H9 (cell line): ENCODE data around the gene PDE2A. TPM values are rescaled to one million over a fixed set of nuclear protein-coding genes. Genes with fewer than 3 reads are reported as not detected.

Source experiments
- DNase-seq: peaks from one replicate; pipeline ENCODE4 v3.0.0-alpha.2; 2017
- H2AFZ ChIP-seq: one replicate; pipeline ENCODE4 v1.6.1; 2013; ENCODE audit warnings: mild to moderate bottlenecking, low read length, control low read depth, moderate library complexity
- H2AK5ac ChIP-seq: 2 replicates; pipeline ENCODE4 v1.6.1; 2013; ENCODE audit warnings: low read length, control low read depth, mixed read lengths; ENCODE audit not compliant: insufficient read length
- H2BK120ac ChIP-seq: one replicate; pipeline ENCODE4 v1.6.1; 2013; ENCODE audit warnings: low read depth, mild to moderate bottlenecking, low read length, control low read depth, inconsistent platforms; ENCODE audit not compliant: poor library complexity, severe bottlenecking
- H2BK12ac ChIP-seq: 2 replicates; pipeline ENCODE4 v1.6.1; 2013; ENCODE audit warnings: low read length, control low read depth, mixed read lengths, low read depth; ENCODE audit not compliant: insufficient read length
- H2BK15ac ChIP-seq: 2 replicates; pipeline ENCODE4 v1.6.1; 2013; ENCODE audit warnings: low read depth, low read length, control low read depth
- H2BK20ac ChIP-seq: one replicate; pipeline ENCODE4 v1.6.1; 2013; ENCODE audit warnings: low read depth, mild to moderate bottlenecking, low read length, control low read depth, inconsistent platforms; ENCODE audit not compliant: poor library complexity, severe bottlenecking
- H2BK5ac ChIP-seq: 2 replicates; pipeline ENCODE4 v1.6.1; 2013; ENCODE audit warnings: low read length, control low read depth, mixed read lengths; ENCODE audit not compliant: insufficient read length
- H3K14ac ChIP-seq: 2 replicates; pipeline ENCODE4 v1.6.1; 2013; ENCODE audit warnings: low read length, control low read depth; ENCODE audit not compliant: insufficient read depth
- H3K18ac ChIP-seq: 2 replicates; pipeline ENCODE4 v1.6.1; 2013; ENCODE audit warnings: low read depth, mild to moderate bottlenecking, mixed read lengths, low read length, control low read depth; ENCODE audit not compliant: insufficient read length
- H3K23ac ChIP-seq: 2 replicates; pipeline ENCODE4 v1.6.1; 2013; ENCODE audit warnings: low read length, control low read depth, mixed read lengths, low read depth; ENCODE audit not compliant: insufficient read length
- H3K23me2 ChIP-seq: 2 replicates; pipeline ENCODE4 v1.6.1; 2013; ENCODE audit warnings: low read depth, mild to moderate bottlenecking, mixed read lengths, low read length, control low read depth; ENCODE audit not compliant: insufficient read length, poor library complexity, severe bottlenecking
- H3K27ac ChIP-seq: 2 replicates; pipeline ENCODE4 v1.5.1; 2013; ENCODE audit warnings: low read length, control low read depth, mixed read lengths, low read depth; ENCODE audit not compliant: insufficient read length
- H3K27me3 ChIP-seq: 2 replicates; pipeline ENCODE4 v1.6.1; 2013; ENCODE audit warnings: low read length, control low read depth, inconsistent platforms; ENCODE audit not compliant: insufficient read depth
- H3K4ac ChIP-seq: 2 replicates; pipeline ENCODE4 v1.6.1; 2013; ENCODE audit warnings: low read depth, mild to moderate bottlenecking, control low read depth, inconsistent platforms, low read length, moderate library complexity
- H3K4me1 ChIP-seq: 2 replicates; pipeline ENCODE4 v1.6.1; 2013; ENCODE audit warnings: low read length, control low read depth, inconsistent platforms; ENCODE audit not compliant: insufficient read depth
- H3K4me2 ChIP-seq: 2 replicates; pipeline ENCODE4 v1.6.1; 2013; ENCODE audit warnings: low read length, control low read depth, mixed read lengths; ENCODE audit not compliant: insufficient read length, insufficient read depth
- H3K56ac ChIP-seq: 2 replicates; pipeline ENCODE4 v1.6.1; 2013; ENCODE audit warnings: low read depth, mild to moderate bottlenecking, mixed read lengths, low read length, control low read depth; ENCODE audit not compliant: insufficient read length
- H3K79me1 ChIP-seq: 2 replicates; pipeline ENCODE4 v1.6.1; 2013; ENCODE audit warnings: low read depth, mild to moderate bottlenecking, moderate library complexity, low read length, control low read depth, inconsistent platforms; ENCODE audit not compliant: insufficient read depth, poor library complexity, severe bottlenecking
- H3K79me2 ChIP-seq: 2 replicates; pipeline ENCODE4 v1.6.1; 2013; ENCODE audit warnings: low read length, control low read depth, inconsistent platforms; ENCODE audit not compliant: insufficient read depth
- H3K9ac ChIP-seq: 2 replicates; pipeline ENCODE4 v1.6.1; 2013; ENCODE audit warnings: low read length, control low read depth, mixed read lengths; ENCODE audit not compliant: insufficient read length; ENCODE audit errors: extremely low read depth
- H3K9me3 ChIP-seq: one replicate; pipeline ENCODE4 v1.6.1; 2013; ENCODE audit warnings: low read depth, low read length, inconsistent platforms; ENCODE audit not compliant: control insufficient read depth
- H3T11ph ChIP-seq: one replicate; pipeline ENCODE4 v1.6.1; 2013; ENCODE audit warnings: mild to moderate bottlenecking, low read length, control low read depth, inconsistent platforms
- H4K20me1 ChIP-seq: one replicate; pipeline ENCODE4 v1.6.1; 2013; ENCODE audit not compliant: control insufficient read depth, insufficient read length, insufficient read depth
- H4K5ac ChIP-seq: 2 replicates; pipeline ENCODE4 v1.6.1; 2013; ENCODE audit warnings: low read depth, mild to moderate bottlenecking, mixed read lengths, low read length, control low read depth; ENCODE audit not compliant: insufficient read length
- H4K8ac ChIP-seq: replicated peaks from 2 replicates; pipeline ENCODE4 v1.6.1; 2013; ENCODE audit warnings: low read length, control low read depth, mixed read lengths, low read depth; ENCODE audit not compliant: insufficient read length
- H4K91ac ChIP-seq: 2 replicates; pipeline ENCODE4 v1.6.1; 2013; ENCODE audit warnings: low read depth, mild to moderate bottlenecking, moderate library complexity, mixed read lengths, low read length, control low read depth; ENCODE audit not compliant: insufficient read length
- H3K27ac Mint-ChIP-seq, 3 experiments: 2 replicates in 2 of 3; 3 replicates in 1 of 3; pipeline ENCODE4 v1.8.0; 2020 to 2021; ENCODE audit warnings: mixed read lengths in 3 of 3, mild to moderate bottlenecking in 1 of 3, moderate library complexity in 1 of 3
- H3K27me3 Mint-ChIP-seq: 2 replicates; pipeline ENCODE4 v1.8.0; 2021; ENCODE audit warnings: low read depth, mild to moderate bottlenecking, moderate library complexity, mixed read lengths
- H3K36me3 Mint-ChIP-seq, 3 experiments: 2 replicates in 2 of 3; 3 replicates in 1 of 3; pipeline ENCODE4 v1.8.0; 2020 to 2021; ENCODE audit warnings: low read depth in 3 of 3, mixed read lengths in 3 of 3; ENCODE audit not compliant: insufficient read depth in 1 of 3
- H3K4me1 Mint-ChIP-seq, 2 experiments: 2 replicates each; pipeline ENCODE4 v1.8.0; 2020; ENCODE audit warnings: mixed read lengths in 2 of 2
- H3K4me3 Mint-ChIP-seq, 2 experiments: 2 replicates in 1 of 2; 3 replicates in 1 of 2; pipeline ENCODE4 v1.8.0; 2020 to 2021; ENCODE audit warnings: mild to moderate bottlenecking in 2 of 2, mixed read lengths in 2 of 2, moderate library complexity in 1 of 2
- H3K9me3 Mint-ChIP-seq, 2 experiments: 2 replicates in 1 of 2; 3 replicates in 1 of 2; pipeline ENCODE4 v1.8.0; 2020; ENCODE audit warnings: mild to moderate bottlenecking in 2 of 2, mixed read lengths in 2 of 2, moderate library complexity in 1 of 2
- WGBS: extraction: QIAGEN DNeasy Blood & Tissue Kit; methylation state at CpG from one replicate; pipeline ENCODE4 v1.1.7; 2013; ENCODE audit warnings: missing lambda C conversion rate, low lambda C conversion rate, mixed read lengths; ENCODE audit not compliant: insufficient read length; ENCODE audit errors: extremely low coverage; 5-methylcytosine and 5-hydroxymethylcytosine counted together
- total RNA-seq: library from RNA; stranded (reverse); gene quantifications from 2 replicates; pipeline ENCODE4 v1.2.1, GENCODE V29; 2021
- TF ChIP-seq, protein P1 (sequence below): fragments of 200-600 bp; sonication (generic); conservative IDR thresholded peaks from 3 replicates; pipeline ENCODE4 v1.8.0; 2021; ENCODE audit warnings: antibody characterized with exemption, mild to moderate bottlenecking

Gene PDE2A
- total RNA-seq, 1 experiment from 2014 or later = 3.4 TPM

DNA sequence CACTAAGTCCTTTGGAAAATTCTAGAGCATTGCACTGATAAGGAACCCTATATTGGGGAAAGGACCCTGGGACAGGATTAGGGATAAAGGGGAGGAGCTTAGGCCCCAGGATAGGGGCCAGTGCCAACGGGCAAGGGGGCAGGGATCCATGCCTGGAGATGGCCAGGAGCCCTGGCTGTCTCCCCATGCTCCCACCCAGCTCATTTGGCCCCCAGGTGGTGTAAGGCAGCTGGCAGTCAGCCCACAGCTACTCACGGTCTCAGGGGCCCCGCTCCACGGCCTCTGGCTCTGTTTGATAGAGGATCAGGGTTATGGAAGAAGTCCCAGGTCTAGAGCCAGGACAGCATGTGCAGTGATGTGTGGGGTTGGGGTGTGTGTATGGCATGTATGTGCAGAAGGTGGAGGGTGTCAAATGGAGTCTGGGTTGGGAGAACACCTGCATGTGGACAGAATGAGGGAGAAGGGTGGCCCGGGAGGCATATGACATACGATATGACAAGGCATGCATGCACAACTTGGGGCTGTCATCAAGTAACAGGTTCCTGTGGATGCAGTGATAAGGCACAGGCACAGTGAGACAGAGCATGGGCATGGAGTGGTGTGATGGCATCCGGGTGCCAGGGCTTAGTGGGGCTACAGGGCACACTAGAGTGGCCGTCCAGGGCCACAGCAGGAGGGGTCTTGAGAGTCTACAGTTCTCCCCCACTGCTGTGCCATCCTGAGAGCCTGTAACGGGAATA lies 18.4 kb upstream of the PDE2A start:
- H2AK5ac ChIP-seq = no peak overlapping the region
- TF ChIP-seq, protein P1, sequence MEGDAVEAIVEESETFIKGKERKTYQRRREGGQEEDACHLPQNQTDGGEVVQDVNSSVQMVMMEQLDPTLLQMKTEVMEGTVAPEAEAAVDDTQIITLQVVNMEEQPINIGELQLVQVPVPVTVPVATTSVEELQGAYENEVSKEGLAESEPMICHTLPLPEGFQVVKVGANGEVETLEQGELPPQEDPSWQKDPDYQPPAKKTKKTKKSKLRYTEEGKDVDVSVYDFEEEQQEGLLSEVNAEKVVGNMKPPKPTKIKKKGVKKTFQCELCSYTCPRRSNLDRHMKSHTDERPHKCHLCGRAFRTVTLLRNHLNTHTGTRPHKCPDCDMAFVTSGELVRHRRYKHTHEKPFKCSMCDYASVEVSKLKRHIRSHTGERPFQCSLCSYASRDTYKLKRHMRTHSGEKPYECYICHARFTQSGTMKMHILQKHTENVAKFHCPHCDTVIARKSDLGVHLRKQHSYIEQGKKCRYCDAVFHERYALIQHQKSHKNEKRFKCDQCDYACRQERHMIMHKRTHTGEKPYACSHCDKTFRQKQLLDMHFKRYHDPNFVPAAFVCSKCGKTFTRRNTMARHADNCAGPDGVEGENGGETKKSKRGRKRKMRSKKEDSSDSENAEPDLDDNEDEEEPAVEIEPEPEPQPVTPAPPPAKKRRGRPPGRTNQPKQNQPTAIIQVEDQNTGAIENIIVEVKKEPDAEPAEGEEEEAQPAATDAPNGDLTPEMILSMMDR = no peak
- H3K36me3 Mint-ChIP-seq = peaks cover 16 to 68% (median 44%) of the 10 kb centered on the region in 3 experiments; a peak in 6 of 7 replicates

More for the DNA sequence above, 18.4 kb upstream of the PDE2A start:
- Histone ChIP-seq H2BK20ac (no peak overlapping the region), H2BK5ac (no peak overlapping the region), H2BK12ac (no peak overlapping the region), H4K20me1 (no peaks in the 10 kb centered on the region), H3K27me3 (no peaks in the 10 kb centered on the region), H3K23me2 (no peaks in the 10 kb centered on the region), H3K23ac (no peak overlapping the region), H4K5ac (no peak overlapping the region), H3K9me3 (no peaks in the 10 kb centered on the region), H3K18ac (no peak overlapping the region), H3T11ph (no peak overlapping the region), H3K14ac (no peak overlapping the region), H2BK15ac (no peak overlapping the region), H3K79me2 (no peaks in the 10 kb centered on the region), H2AFZ (no peak overlapping the region), H3K4me2 (no peak overlapping the region), H2BK120ac (no peak overlapping the region), H3K4ac (no peak overlapping the region), H3K79me1 (no peaks in the 10 kb centered on the region), H3K9ac (no peak overlapping the region), H4K8ac (no peak overlapping the region), H3K56ac (no peak overlapping the region), H3K27ac (no peak overlapping the region), H4K91ac (no peak overlapping the region), H3K4me1 (no peaks in the 10 kb centered on the region)
- Mint-ChIP-seq H3K27me3 (no peaks in the 10 kb centered on the region; the same call in 1 of the 2 replicates), H3K4me1 (peaks cover 0 to 6% of the 10 kb centered on the region in 2 experiments; a peak in 2 of 4 replicates), H3K4me3 (no peak overlapping the region), H3K27ac (no peak overlapping the region; a peak in 1 of 7 replicates), H3K9me3 (no peaks in the 10 kb centered on the region)
- WGBS = no CpG with 5 or more reads among the region's 9 CpGs
- no peak for DNase-seq
